Heart left ventricle (tissue), 16 donors: ENCODE results near the gene CLSTN2. TPM values are rescaled to one million over a fixed set of nuclear protein-coding genes. Genes with fewer than 3 reads are reported as not detected.

Experiments
- ATAC-seq, 4 donors: fragments of 200-7000 bp; cut with Tn5 transposase; one replicate each; pipeline ENCODE4 v1.9.1; 2020 to 2022; ENCODE audit warnings: moderate library complexity in 4 of 4, mild to moderate bottlenecking in 3 of 4, moderate number of reproducible peaks in 1 of 4
- DNase-seq, 5 donors: peaks; one replicate each; pipeline ENCODE4 v3.0.0-alpha.2; 2020
- H3K27ac ChIP-seq, 12 donors: fragments of 200-600 bp; sonication (generic) in 4 of 12; one replicate each; pipeline versions ENCODE4 v1.5.0 to v1.8.0; 2016 to 2022; ENCODE audit warnings: mild to moderate bottlenecking in 2 of 12
- H3K27me3 ChIP-seq, 9 donors: fragments of 200-600 bp; sonication (generic) in 2 of 9; one replicate each; pipeline versions ENCODE4 v1.5.1 to v1.8.0; 2016 to 2022; ENCODE audit warnings: mild to moderate bottlenecking in 3 of 9
- H3K36me3 ChIP-seq, 9 donors: fragments of 200-600 bp; sonication (generic) in 2 of 9; one replicate each; pipeline versions ENCODE4 v1.5.0 to v1.8.0; 2018 to 2022; ENCODE audit warnings: mild to moderate bottlenecking in 2 of 9
- H3K4me1 ChIP-seq, 12 donors: fragments of 200-600 bp; sonication (generic) in 4 of 12; one replicate each; pipeline versions ENCODE4 v1.5.0 to v1.8.0; 2016 to 2022; ENCODE audit warnings: mild to moderate bottlenecking in 3 of 12
- H3K4me3 ChIP-seq, 12 donors: fragments of 200-600 bp; sonication (generic) in 4 of 12; one replicate each; pipeline versions ENCODE4 v1.5.0 to v1.8.0; 2017 to 2022; ENCODE audit warnings: mild to moderate bottlenecking in 9 of 12, moderate library complexity in 4 of 12
- H3K9me3 ChIP-seq, 12 donors: fragments of 200-600 bp; sonication (generic) in 4 of 12; one replicate each; pipeline versions ENCODE4 v1.5.0 to v1.8.0; 2016 to 2022; ENCODE audit warnings: mild to moderate bottlenecking in 1 of 12
- CTCF ChIP-seq, 12 donors: fragments of 200-600 bp; sonication (generic) in 4 of 12; IDR thresholded peaks; one replicate each; pipeline versions ENCODE4 v1.5.0 to v1.8.0; 2018 to 2022; ENCODE audit warnings: antibody characterized with exemption in 12 of 12, mild to moderate bottlenecking in 5 of 12
- POLR2A ChIP-seq, 2 donors: fragments of 450-650 bp; IDR thresholded peaks; one replicate each; pipeline ENCODE4 v1.6.1; 2017; ENCODE audit warnings: antibody characterized with exemption in 2 of 2, mild to moderate bottlenecking in 2 of 2, moderate library complexity in 2 of 2
- WGBS, 4 donors: extraction: QIAGEN DNeasy Blood & Tissue Kit in 2 of 4; methylation state at CpG; one replicate each; pipeline versions ENCODE4 v1.1.5 to v1.1.7; 2013 to 2018; 5-methylcytosine and 5-hydroxymethylcytosine counted together
- intact Hi-C, 10 donors: fragments of 100-400 bp; cut with DNase I; formaldehyde crosslinking; loops; one replicate each; pipeline versions ENCODE4 v1.11.1 to v1.14.2; 2022
- polyA plus RNA-seq, 2 donors: library from polyadenylated mRNA; stranded (reverse); fragments of 200-250 nt; gene quantifications; one replicate each; pipeline ENCODE4 v1.2.3, GENCODE V29; 2013
- total RNA-seq, 9 donors: library from RNA; depleted of rRNA in 2 of 9; stranded (reverse); fragments of >200 nt in 2 of 9; fragmentation: NEBNext Ultra II Directional in 3 of 9; extraction: Animal tissue kit (Norgen Biotek cat#: 25700) in 3 of 9; gene quantifications; one replicate each; pipeline versions ENCODE4 v1.1.0 to v1.2.4, GENCODE V29; 2016 to 2023
- donor health status: ischemic (EF 13 %, LVEDD 7.1; RV severe dilation, severe dysfunction).
- donor health status: healthy with polysubstance abuse.
- donor health status: DM: no; HTN: yes; CAD: no.
- donor health status: DM: no; HTN: no; CAD: no.
- donor health status: ischemic (EF 25% LVEDD 6.9; RV normal size, moderate dysfunction).
- donor health status: ischemic (EF 25% LVEDD 5.7; RV mildly dilated, moderate dysfunction).
- donor health status: healthy.
- donor health status: DM: yes; HTN: yes; CAD: no.
- donor health status: ischemic (EF 35%, LVEDD 5.7; RV mildly dilated, moderate dysfunction).
- donor health status: nonischemic (EF 11% LVEDD 7.7; RV severe dilation, severe dysfunction).
- donor health status: DM: yes; HTN: yes; CAD: no.
- donor health status: PGD.
- donor health status: ischemic (EF 29% LVEDD 5.4; RV normal size, mild dysfunction).
- donor health status: nonischemic (EF 23%, LVEDD 6.1; RV moderate dilation, normal function).

The CLSTN2 gene
- total and polyA plus RNA-seq, 11 donors, result 0.69 to 7.6 (median 3.9) TPM

- Histone ChIP-seq H3K9me3 (peaks cover 0 to 10% (median 0%) of the 10 kb centered on the region in 12 donors), H3K4me1 (peaks cover 0 to 6% (median 0%) of the 10 kb centered on the region in 12 donors), H3K4me3 (no peak overlapping the region), H3K27me3 (no peaks in the 10 kb centered on the region), H3K36me3 (no peaks in the 10 kb centered on the region), H3K27ac (no peak overlapping the region)
- peak in 2 of 4 donors; percentile 22 to 65 for ATAC-seq
- intact Hi-C loops, result no loop called here
- DNase-seq, result no peak
- TF ChIP-seq CTCF (IDR thresholded peaks at IDR 0.05), result no peak
- TF ChIP-seq POLR2A (IDR thresholded peaks at IDR 0.05), result no peak
- 61 to 79% (median 66%) methylated on average over 5 of the region's 5 CpGs for WGBS, 4 donors
Observed at GRCh38 chr3:140529096-140529495, 594.1 kb downstream of the CLSTN2 start.

- Histone ChIP-seq H3K36me3 (no peaks in the 10 kb centered on the region), H3K27ac (no peak overlapping the region), H3K27me3 (no peaks in the 10 kb centered on the region), H3K4me1 (peaks cover 0 to 6% (median 0%) of the 10 kb centered on the region in 12 donors), H3K4me3 (no peak overlapping the region), H3K9me3 (peaks cover 0 to 9% (median 0%) of the 10 kb centered on the region in 12 donors)
- intact Hi-C loops, result no loop called here
- ATAC-seq (no peak), DNase-seq (no peak)
- TF ChIP-seq CTCF (IDR thresholded peaks at IDR 0.05) (no peak), POLR2A (IDR thresholded peaks at IDR 0.05) (no peak)
- WGBS, 4 donors, result 41 to 66% (median 47%) methylated on average over 1 of the region's 1 CpG
Observed at GRCh38 chr3:140529558-140529957, 594.6 kb downstream of the CLSTN2 start.

GRCh38 chr3:140530131-140530530 lies 595.1 kb downstream of the CLSTN2 start:
- H3K27me3 ChIP-seq, result no peaks in the 10 kb centered on the region
- no peak for ATAC-seq
- peaks cover 0 to 6% (median 0%) of the 10 kb centered on the region in 12 donors for H3K9me3 ChIP-seq
- H3K27ac ChIP-seq, result no peak overlapping the region
- H3K4me3 ChIP-seq, result no peak overlapping the region
- H3K4me1 ChIP-seq, result peaks cover 0 to 6% (median 0%) of the 10 kb centered on the region in 12 donors
- no peaks in the 10 kb centered on the region for H3K36me3 ChIP-seq
- no peak for TF ChIP-seq POLR2A (IDR thresholded peaks at IDR 0.05)
- no peak for TF ChIP-seq CTCF (IDR thresholded peaks at IDR 0.05)
- intact Hi-C loops, result no loop called here
- WGBS, 4 donors, result 70 to 79% (median 75%) methylated on average over 2 of the region's 2 CpGs
- DNase-seq, result no peak

- H3K27me3 ChIP-seq, result no peaks in the 10 kb centered on the region
- H3K36me3 ChIP-seq, result no peaks in the 10 kb centered on the region
- no peak overlapping the region for H3K4me3 ChIP-seq
- ATAC-seq, result no peak
- no peak for DNase-seq
- TF ChIP-seq CTCF (IDR thresholded peaks at IDR 0.05), result no peak
- TF ChIP-seq POLR2A (IDR thresholded peaks at IDR 0.05), result no peak
- H3K4me1 ChIP-seq, result peaks cover 0 to 6% (median 0%) of the 10 kb centered on the region in 12 donors
- intact Hi-C loops, result no loop called here
- WGBS, 4 donors, result 77 to 96% (median 85%) methylated on average over 3 of the region's 3 CpGs
- H3K9me3 ChIP-seq, result peaks cover 0 to 6% (median 0%) of the 10 kb centered on the region in 12 donors
- H3K27ac ChIP-seq, result no peak overlapping the region
Observed at GRCh38 chr3:140530603-140531002, 595.6 kb downstream of the CLSTN2 start.
